SKM-1 treated with dmso at 0.1 percent for 144 hours (cell line): ENCODE data around the gene EPS8.

ENCODE experiments used
- DNase-seq: peaks from one replicate; lab custom pipeline; 2025; ENCODE audit not compliant: unreplicated experiment; lab: John Stamatoyannopoulos, UW

Gene EPS8

DNA sequence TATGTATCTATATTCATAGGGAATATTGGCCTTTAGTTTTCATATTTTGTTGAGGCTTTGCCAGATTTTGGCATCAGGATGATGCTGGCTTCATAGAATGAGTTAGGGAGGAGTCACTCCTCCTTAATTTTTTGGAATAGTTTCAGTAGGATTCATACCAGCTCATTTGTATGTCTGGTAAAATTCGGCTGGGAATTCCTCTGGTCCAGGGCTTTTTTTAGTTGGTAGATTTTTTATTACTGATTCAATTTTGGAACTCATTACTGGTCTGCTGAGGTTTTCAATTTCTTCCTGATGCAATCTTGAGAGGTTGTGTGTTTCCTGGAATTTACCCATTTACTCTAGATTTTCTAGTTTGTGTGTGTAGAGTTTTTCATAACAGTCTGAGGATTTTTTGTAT is 175.2 kb downstream of the EPS8 start:
- DNase-seq: no peak

DNA sequence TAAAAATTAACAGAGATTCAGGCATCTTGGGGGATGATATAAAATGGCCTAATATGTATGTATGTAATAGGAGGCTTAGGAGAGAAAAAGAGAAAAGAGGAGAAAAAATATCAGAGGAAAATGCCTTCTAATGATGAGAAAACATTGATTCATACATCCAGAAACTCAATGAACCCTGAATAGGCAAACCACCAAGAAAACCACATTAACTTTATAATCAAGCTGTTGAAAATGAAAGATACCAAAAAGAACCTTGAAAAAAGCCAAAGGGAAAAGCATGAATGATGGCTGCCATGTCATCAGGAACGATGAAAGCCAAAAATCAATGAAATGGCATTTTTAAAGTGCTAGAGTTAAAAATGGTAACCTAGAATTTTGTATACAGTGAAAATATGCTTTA is 180.2 kb downstream of the EPS8 start:
- no peak for DNase-seq

DNA sequence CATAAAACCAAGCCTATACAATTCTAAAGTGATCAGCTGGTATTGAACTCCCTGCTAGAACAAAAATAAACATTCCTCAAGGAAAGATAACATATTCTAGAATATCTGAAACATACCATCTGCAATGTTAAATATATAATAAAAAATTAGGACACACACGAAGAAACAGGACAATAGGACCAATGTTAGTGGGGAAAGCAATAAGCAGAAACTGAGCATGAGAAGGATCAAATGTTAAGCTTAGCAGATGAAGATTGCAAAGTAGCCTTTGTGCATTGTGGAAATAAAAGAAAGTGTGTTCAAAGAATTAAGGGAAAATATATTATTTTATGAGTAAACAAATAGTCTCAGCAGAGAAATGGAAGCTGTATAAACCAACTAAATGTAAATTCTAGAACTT is 180.8 kb downstream of the EPS8 start:
- DNase-seq: no peak

DNA sequence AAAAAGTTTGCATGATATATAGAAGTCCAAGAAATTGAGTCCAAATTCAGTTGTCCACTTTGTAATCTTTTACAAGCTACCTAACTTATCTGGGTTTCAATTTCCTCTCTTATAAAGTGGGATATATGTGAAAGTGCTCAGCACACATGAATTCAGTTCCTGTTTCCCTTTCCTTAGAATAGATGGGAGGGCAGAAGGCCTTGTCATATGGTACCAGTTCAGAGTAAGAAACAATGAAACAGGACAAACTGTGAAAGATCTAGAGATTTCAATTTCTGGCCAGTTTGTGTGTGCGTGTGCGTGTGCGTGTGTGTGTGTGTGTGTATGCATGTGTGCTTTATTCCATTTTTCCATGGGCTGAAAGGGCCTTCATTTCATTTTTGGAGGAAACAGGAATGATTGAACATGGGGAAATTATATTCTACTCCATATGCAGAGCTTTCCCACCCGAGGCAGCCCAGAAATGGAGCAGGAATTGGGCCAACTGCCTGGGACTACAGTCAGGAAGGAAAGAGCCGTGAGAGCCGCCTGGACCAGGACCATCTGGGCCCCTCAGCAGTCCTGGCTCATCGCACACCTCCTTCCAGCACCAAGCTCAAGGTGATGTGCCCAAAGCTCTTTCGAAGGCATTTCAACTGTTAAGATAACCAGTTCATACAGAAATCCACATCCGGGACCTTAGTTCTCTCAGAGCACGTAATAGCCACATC is 183.2 kb downstream of the EPS8 start:
- DNase-seq: no peak

DNA sequence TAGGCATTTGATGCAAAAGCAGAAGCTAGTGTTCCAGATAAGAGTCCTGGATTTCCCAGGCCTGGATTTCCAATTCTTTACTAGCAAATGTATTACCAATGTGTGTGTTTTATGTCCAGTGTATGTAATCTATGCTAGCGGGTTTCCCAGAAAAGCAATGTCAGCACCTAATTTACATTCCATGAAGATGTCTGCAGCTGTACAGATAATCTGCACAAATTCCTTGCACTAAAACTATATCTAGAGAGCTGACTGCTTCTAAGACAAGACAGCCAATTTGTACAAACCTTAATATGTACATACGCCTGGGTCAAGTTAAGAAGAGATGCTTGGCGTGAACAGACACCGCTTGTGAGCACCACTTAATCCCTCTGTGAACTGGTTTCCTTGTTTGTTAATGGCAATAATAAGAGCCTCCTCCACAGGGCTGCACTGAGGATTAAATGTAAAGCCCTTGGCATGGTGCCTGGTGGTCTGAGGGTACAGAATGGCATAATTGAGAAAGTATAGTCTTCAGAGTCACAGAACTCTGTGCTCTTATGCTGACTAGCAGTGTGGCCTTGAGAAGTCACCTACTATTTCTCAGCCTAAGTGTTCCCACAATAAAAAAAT is 185.6 kb downstream of the EPS8 start:
- DNase-seq: no peak

DNA sequence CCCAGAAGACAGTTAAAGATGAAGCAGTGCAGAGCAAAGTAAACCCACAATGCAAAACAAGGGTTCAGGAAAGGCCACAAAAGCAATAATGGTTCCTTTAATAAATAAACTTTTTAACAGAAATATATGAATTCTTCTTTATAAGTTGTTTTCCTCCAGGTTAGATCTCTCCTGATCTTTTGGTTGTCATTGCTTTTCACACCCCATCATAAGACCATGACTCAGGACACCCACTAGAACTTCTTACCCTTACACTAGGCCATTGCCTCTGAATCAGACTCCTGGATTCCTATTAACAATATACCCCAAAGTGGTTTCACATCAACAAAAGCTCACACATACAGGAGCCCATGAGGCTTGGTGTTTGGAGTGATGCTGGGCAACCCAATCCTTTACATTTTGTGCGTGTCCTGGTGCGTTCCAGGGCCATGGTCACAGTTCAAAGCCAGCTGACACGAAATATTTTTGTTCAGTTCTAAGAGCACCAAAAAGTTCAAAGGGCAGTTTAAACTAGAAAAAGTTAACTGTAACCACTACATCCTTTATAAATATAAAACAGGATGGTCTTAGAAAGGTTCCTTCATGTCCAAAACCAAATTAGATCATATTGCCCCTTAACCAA is 187.0 kb downstream of the EPS8 start:
- no peak for DNase-seq

DNA sequence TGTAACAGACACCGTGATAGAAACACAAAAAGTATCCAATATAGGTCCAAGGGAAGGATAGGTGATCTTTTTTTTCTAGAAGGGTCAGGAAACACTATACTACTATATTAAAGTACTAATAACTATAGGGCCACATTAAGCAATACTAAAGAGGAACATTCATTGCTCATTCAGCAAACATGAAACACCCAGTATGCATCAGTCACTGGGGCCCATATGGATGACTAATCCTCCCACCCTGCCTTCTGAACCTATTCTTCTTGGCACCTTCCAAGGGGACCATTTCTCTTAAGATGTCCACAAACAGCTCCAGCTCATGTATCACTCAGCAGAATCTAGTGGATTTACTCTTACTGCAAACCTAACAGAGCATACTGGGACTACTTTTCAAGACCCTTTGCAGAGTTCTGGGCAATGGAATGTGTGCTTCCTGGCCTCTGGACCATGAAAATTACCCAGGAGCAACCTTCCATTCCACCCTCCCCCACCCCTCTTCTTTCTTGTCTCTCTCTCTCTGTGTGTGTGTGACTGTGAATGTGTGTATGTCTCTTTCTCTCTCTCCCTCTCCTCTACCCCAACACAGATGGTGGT is 187.9 kb downstream of the EPS8 start:
- no peak for DNase-seq

DNA sequence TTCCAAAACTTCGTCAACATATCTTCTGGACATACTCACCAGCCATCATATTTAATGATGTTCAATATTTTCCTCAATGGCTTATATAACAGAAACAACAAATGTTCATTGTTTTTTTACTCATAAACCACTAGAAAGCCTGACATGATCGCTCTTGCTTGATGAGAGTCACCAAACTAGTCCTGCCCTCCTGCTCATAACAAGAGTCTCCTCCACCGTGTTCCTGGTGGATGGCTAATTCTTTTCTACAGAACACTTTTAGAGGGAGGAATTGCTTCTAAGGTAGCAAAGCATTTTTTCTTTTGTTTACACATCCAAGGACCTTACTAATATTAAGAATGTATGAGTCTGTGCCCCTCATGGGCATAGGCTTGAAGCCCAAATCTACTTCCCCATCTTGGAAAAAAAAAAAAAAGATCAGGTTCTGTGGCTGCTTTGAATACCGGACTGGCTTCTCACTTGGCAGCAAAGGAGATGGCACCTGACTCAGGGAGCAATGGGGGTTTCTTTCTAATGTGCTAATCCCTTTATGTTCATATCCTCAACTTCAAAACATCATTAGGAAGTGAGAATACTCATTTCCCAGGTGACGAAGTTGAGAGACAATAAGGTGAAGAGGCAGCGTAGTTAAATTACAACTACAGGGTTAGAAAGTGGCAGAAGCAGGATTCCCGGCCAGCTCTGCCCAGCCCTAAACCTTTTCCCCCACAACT is 188.8 kb downstream of the EPS8 start:
- DNase-seq: no peak

DNA sequence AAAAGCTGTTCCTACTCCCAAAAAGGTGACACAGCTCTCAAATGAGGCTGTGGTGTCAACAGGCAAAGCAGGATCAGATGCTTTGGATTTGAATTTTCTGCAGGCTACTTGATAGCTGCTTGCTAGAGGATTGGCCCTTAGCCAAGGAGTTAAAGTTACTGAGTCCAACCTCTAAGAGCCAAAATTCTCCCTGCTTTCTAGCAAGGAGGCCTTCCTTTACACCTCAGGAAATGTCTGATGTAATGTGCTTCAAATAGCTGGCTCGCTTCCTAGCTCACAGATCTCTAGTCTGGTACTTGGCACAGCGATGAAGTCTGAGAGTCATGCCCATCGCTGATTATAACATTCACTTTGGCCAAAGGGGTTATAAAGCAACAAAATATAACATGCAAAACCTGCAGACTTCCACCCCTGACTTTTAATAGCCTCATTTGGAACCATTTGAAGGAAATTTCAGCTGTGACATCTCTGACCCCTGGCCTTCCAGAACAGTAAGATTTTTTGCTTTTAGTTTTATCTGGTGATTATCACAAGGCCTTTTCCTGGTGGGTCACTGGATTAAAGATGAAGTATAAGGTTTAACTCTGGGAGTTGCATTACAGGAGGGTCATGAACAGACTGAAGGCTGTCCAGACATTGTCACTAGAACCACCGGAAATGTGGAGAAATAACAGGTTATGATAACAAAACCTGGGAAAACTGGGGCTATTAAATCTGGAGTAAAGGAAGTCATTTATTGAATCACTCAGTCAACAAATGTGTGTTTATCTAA is 189.7 kb downstream of the EPS8 start:
- no peak for DNase-seq

DNA sequence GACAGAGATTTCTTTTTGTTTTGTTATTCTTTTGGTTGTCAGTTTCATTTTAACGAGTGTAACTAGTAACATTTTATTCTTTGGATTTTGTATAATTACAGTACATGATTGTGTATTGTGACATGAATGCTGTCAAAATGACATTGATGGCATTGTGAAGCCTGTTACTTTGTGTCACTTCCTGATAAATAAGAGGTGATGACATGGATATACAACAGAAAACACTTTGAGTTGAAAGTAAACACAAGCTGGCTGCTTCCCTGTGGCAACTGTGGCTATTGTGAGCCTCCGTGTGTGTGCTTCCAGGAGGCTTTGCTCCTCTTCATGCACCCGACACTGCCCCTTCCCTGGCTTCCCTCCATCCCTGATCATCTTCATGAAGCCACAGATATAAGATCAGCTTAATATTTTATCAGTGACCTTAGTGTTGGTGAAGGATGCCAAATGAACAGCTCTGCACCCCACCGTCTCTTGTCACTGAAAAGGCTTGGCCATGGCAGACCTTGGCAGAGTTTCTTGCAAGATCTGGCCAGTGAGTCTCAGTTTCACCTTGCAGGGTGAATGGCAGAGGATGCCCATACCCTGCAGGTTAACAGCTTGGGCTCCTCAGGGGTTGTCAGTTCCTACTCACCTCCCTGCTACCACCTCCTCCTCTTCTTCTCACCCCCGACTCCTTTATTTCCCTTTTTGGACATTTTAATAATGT is 191.9 kb downstream of the EPS8 start:
- DNase-seq: no peak

DNA sequence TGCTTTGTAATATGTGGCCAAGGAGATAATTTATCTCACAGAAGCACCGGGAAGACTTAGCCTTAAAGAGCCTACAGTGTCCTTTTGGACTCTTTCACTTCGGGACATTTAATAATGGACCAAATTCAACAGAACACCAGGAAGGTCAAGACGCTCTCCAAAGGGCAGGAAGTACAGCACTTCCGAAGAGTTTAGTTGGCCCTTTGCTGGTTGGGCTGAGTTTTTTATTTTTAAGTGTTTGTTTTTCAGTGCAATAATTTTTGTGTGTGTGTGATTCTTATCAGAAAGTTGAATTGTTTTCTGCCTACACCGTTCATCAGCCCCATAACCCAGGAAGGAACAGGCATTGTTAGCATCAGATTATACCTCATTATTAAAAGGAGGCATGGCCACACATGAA is 193.0 kb downstream of the EPS8 start:
- no peak for DNase-seq

DNA sequence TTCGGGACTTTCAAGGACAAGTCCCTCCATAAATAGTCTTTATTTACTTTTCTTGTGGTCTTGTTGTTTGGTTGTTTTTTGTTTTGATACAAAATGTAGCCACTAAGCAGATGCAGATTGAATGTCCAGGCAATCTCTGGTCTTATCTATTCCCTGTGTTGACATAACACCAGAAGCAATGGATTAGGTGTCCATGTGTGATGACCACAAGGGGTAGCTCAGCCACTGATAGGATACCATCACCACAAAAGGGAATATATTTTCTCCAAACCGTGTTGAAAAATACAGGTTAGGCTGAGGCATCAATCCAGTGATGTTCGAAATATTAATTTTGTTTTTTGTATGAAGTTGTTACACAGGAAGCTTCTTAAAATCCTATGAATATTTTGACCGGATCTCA is 196.3 kb downstream of the EPS8 start:
- no peak for DNase-seq

DNA sequence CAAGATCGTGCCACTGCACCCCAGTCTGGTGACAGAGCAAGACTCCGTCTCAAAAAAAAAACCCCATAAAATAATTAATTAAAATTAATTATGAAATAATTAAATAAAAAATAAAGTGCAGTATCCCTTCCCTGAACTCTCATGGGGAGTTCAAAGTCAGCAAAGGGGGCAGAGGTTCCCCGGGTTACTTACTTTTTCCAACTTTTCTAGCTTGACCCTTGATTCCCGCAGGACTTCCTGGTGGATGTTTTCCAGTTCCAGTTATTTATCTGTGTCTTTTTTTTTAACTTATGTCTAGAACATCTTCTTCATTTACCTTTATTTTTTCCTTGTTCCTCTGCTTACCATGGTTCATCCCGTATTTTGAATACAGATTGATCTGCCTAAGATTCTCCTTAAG is 197.4 kb downstream of the EPS8 start:
- no peak for DNase-seq

DNA sequence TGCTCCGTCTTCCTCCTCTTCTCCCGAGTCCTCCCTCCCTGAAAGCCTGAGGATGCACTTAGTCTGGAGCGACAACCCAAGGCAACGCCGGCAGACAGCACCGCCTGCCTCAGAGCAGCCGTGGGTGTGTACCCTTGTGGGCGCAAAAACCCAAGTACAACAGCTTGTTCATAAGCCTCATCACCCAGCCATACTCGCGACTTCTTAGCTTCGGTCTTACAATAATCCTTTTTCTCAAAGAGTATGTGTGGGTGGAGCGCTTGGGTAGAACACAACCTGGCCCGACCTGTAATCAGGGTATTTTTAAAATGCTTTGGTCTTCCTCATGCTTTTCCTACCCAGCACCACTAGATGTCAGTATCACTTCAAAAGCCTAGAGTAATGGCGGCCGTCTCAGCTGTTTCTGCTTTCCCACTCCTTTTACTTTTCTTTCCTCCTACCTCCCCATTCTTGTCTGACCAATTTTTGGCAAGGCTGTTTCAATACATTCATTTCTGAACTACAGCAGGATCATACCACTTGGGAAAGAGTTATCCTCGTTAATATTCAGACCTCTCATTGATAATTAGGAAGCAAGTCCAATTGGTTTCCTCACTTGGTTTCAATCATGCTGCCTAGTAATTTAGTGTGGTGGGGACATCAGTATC is 198.9 kb downstream of the EPS8 start:
- peak; percentile 27 for DNase-seq

DNA sequence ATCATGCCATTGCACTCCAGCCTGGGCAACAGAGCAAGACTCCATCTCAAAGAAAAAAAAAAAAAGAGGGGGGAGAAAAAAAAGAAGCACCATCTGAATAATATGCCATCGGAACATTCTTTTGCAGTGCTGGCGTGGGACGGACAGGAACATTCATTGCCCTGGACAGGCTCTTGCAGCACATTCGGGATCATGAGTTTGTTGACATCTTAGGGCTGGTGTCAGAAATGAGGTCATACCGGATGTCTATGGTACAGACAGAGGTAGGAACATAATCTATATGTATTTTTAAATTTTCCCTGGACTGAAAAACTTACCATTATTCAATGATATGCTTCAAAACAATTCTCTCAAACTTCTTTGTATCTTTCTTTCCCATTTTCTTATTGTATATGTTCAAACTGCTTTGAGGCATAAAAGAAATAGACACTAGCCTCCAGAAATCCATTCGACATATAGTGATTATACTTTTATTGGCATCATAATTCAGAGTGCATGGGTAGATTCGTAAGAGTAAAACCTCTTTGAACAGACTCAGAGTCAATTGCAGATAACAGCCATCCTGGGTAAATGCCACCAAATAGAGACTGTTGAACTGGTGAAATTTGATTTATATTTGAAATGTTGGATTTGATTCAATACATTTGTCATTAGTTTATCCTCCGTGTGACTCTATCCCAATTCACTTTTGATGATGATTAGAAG is 199.7 kb downstream of the EPS8 start:
- DNase-seq: no peak

DNA sequence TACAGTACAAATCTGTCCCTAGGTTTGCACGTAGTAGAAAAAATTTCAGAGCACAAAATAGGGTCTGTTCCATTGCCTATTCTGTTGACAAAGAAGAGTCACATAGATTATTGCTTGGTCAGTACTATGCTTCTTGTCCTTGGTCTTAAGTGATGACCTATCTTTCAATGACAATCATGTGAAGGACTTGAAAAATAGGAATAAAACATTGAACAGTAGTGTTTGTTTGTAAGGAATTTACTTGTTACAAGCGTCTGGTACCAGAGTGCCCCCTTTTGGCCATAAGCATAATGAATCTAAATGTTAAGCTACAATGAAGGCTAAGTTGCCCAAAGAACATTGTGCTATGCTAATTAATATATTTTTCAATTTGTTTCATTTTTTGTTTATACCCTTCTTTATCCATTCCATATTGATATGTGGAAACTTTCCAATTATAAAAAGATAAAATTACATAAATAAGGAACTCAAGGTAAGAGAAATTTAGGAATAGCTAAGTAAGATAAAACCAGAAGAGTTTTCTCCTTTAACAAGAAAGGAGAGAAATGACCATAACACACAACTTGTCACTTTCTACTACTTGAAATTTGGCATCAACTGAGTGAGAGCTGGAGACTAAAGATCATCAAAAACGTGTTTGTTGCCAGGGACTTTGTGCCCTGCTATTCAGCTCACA is 204.7 kb downstream of the EPS8 start:
- no peak for DNase-seq

DNA sequence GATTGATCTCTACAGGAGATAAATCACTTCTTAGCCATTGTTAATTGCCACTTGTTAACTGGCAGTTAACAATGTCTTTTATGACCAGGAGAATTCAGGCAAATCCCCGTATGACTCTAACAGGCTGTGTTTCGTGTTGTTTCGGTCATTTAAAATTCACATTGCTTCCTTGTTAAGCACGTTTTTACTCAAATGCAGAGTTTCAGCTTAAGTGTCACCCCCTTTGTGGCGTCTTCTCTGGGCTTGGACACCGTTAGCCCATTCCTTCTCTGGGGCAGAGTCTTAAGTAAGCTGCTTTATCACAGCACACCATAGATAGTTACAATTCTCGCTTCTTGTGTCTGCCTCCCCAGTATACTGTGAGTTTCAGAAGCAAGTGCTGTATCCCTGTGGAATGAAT is 205.4 kb downstream of the EPS8 start:
- no peak for DNase-seq

DNA sequence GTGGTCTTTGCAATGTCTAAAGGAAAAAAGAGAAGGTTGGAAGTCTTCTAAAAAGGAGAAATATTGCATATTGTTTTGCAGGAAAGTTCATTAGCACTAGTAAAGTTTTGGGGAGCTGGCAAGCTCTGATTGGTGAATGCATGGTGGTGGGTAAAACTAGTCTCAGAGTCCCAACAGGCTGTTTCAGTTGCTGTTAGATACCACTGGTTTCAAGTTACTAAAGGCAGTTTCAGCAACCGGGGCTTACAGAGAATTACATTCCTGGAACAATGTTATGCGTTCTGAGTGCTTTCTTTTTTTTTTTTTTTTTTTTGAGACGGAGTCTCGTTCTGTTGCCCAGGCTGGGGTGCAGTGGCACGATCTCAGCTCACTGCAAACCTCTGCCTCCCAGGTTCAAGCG is 208.2 kb downstream of the EPS8 start:
- no peak for DNase-seq

DNA sequence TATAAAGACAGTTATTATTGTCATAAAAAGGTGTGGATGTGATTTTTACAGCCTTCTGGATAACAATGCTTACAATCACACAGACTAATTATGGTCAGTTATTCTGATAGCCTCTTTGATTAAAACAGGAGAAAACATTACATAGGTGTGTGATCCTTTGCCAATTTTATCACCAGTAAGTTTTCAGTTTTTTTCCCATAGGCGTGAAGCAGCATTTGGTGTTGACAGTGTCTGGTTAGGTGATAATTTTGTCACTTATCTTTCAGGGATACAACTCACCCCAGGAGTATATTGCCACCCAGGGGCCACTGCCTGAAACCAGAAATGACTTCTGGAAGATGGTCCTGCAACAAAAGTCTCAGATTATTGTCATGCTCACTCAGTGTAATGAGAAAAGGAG is 208.8 kb downstream of the EPS8 start:
- no peak for DNase-seq
